ENCODE data around the gene PADI6.

- TF ChIP-seq, protein P1, sequence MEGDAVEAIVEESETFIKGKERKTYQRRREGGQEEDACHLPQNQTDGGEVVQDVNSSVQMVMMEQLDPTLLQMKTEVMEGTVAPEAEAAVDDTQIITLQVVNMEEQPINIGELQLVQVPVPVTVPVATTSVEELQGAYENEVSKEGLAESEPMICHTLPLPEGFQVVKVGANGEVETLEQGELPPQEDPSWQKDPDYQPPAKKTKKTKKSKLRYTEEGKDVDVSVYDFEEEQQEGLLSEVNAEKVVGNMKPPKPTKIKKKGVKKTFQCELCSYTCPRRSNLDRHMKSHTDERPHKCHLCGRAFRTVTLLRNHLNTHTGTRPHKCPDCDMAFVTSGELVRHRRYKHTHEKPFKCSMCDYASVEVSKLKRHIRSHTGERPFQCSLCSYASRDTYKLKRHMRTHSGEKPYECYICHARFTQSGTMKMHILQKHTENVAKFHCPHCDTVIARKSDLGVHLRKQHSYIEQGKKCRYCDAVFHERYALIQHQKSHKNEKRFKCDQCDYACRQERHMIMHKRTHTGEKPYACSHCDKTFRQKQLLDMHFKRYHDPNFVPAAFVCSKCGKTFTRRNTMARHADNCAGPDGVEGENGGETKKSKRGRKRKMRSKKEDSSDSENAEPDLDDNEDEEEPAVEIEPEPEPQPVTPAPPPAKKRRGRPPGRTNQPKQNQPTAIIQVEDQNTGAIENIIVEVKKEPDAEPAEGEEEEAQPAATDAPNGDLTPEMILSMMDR (IDR thresholded peaks at IDR 0.05; ENCODE audit: insufficient read depth, low read length, poor library complexity, severe bottlenecking) = no peak
- no peak for TF ChIP-seq EZH2phosphoT487 (conservative IDR thresholded peaks at IDR 0.05; ENCODE audit: low read length)
These were observed 69.4 kb downstream of the PADI6 start for GRCh38 chr1:17441265-17441992.

Measured in SU-DHL-6 (cell line).